Stomach (tissue), 9 donors: ENCODE measurements around the gene SORCS2. TPM values are rescaled to one million over a fixed set of nuclear protein-coding genes. Genes with fewer than 3 reads are reported as not detected.

Source experiments
- DNase-seq, 2 donors: peaks; one replicate each; pipeline versions ENCODE4 v3.0.0 to v3.0.0-alpha.2; 2013 to 2019
- H3K27ac ChIP-seq, 5 donors: fragments of 200-600 bp in 4 of 5; sonication (generic) in 4 of 5; one replicate each; pipeline ENCODE4 v1.5.1; 2013 to 2019; ENCODE audit warnings: mild to moderate bottlenecking in 1 of 5, moderate library complexity in 1 of 5
- H3K27me3 ChIP-seq, 3 donors: fragments of 200-600 bp; sonication (generic); one replicate each; pipeline ENCODE4 v1.5.1; 2017 to 2019; ENCODE audit warnings: mixed run types in 1 of 3
- H3K36me3 ChIP-seq, 4 donors: fragments of 200-600 bp; sonication (generic); 1 replicate in 3 of 4; 2 replicates in 1 of 4; pipeline ENCODE4 v1.5.1; 2016 to 2019
- H3K4me1 ChIP-seq, 4 donors: fragments of 200-600 bp; sonication (generic); one replicate each; pipeline ENCODE4 v1.5.1; 2016 to 2019
- H3K4me3 ChIP-seq, 4 donors: fragments of 200-600 bp; sonication (generic) in 3 of 4; one replicate each; pipeline ENCODE4 v1.5.1; 2016 to 2019; ENCODE audit warnings: mild to moderate bottlenecking in 1 of 4
- H3K9me3 ChIP-seq, 4 donors: fragments of 200-600 bp; sonication (generic); one replicate each; pipeline ENCODE4 v1.5.1; 2016 to 2019
- CTCF ChIP-seq, 7 experiments: fragments of 450-650 bp in 4 of 7; fragments of 200-600 bp in 3 of 7; sonication (generic) in 3 of 7; IDR thresholded peaks; one replicate each; pipeline ENCODE4 v1.5.1; 2016 to 2019; ENCODE audit warnings: antibody characterized with exemption in 7 of 7, control low read depth in 2 of 7, mild to moderate bottlenecking in 1 of 7
- EP300 ChIP-seq: sonication (generic); formaldehyde crosslinking; IDR thresholded peaks from one replicate; pipeline ENCODE4 v1.6.1; 2017; ENCODE audit warnings: antibody characterized with exemption
- POLR2A ChIP-seq, 4 donors: fragments of 450-650 bp; IDR thresholded peaks; one replicate each; pipeline ENCODE4 v1.6.1; 2016; ENCODE audit warnings: antibody characterized with exemption in 4 of 4, control low read depth in 2 of 4, mild to moderate bottlenecking in 1 of 4, moderate library complexity in 1 of 4
- POLR2AphosphoS5 ChIP-seq, 3 donors: sonication (generic); formaldehyde crosslinking; IDR thresholded peaks; one replicate each; pipeline ENCODE4 v1.6.1; 2016; ENCODE audit warnings: antibody characterized with exemption in 3 of 3
- WGBS, 5 donors: extraction: QIAGEN DNeasy Blood & Tissue Kit in 3 of 5; methylation state at CpG; one replicate each; pipeline versions ENCODE4 v1.1.5 to v1.1.7; 2013 to 2018; 5-methylcytosine and 5-hydroxymethylcytosine counted together
- intact Hi-C: fragments of 100-400 bp; cut with DNase I; formaldehyde crosslinking; loops from one replicate; pipeline ENCODE4 v1.15.1; 2023; ENCODE audit warnings: low total_unique reads
- polyA plus RNA-seq, 3 donors: library from polyadenylated mRNA; stranded (reverse); fragments of 200-250 nt; gene quantifications; one replicate each; pipeline ENCODE4 v1.2.3, GENCODE V29; 2013
- total RNA-seq, 5 donors: library from RNA; depleted of rRNA; stranded (reverse); fragments of >200 nt; gene quantifications; one replicate each; pipeline versions ENCODE4 v1.1.0 to v1.2.3, GENCODE V29; 2014 to 2016
- donor health status: healthy with polysubstance abuse.
- donor health status: Bipolar disorder and iron deficiency.
- donor health status: healthy.

SORCS2 gene
- total and polyA plus RNA-seq, 8 donors = under 0.01 to 13.0 (median 0.50) TPM; not detected in 1

- no peaks in the 10 kb centered on the region for H3K4me1 ChIP-seq
Measured at GRCh38 chr4:7183161-7183560, 9.2 kb upstream of the SORCS2 start.

GRCh38 chr4:7183780-7184460, 8.4 kb upstream of the SORCS2 start:
- DNase-seq = peak in 1 of 2 donors; percentile 0
- Histone ChIP-seq H3K36me3 (no peaks in the 10 kb centered on the region), H3K4me3 (no peak overlapping the region), H3K27me3 (peaks cover 0 to 31% (median 6%) of the 10 kb centered on the region in 3 donors), H3K27ac (no peak overlapping the region), H3K4me1 (no peaks in the 10 kb centered on the region), H3K9me3 (peaks cover 5 to 13% (median 10%) of the 10 kb centered on the region in 4 donors)
- intact Hi-C loops = no loop called here
- TF ChIP-seq POLR2A (IDR thresholded peaks at IDR 0.05) (no peak), EP300 (no peak), POLR2AphosphoS5 (IDR thresholded peaks at IDR 0.05) (no peak), CTCF (IDR thresholded peaks at IDR 0.05) (no peak)
- WGBS, 5 donors = 84 to 90% (median 88%) methylated on average over 7 of the region's 7 CpGs

More at GRCh38 chr4:7183161-7183560, 9.2 kb upstream of the SORCS2 start:
- peak in 1 of 2 donors; percentile 0 for DNase-seq
- H3K4me3 ChIP-seq = no peak overlapping the region
- H3K27ac ChIP-seq = no peak overlapping the region
- intact Hi-C loops = no loop called here
- peaks cover 0 to 24% (median 0%) of the 10 kb centered on the region in 3 donors for H3K27me3 ChIP-seq
- TF ChIP-seq POLR2AphosphoS5 (IDR thresholded peaks at IDR 0.05) (no peak), EP300 (no peak), POLR2A (IDR thresholded peaks at IDR 0.05) (no peak), CTCF (IDR thresholded peaks at IDR 0.05) (no peak)
- peaks cover 5 to 16% (median 10%) of the 10 kb centered on the region in 4 donors for H3K9me3 ChIP-seq
- 56 to 84% (median 70%) methylated on average over 4 of the region's 4 CpGs for WGBS, 5 donors
- H3K36me3 ChIP-seq = no peaks in the 10 kb centered on the region

DNA sequence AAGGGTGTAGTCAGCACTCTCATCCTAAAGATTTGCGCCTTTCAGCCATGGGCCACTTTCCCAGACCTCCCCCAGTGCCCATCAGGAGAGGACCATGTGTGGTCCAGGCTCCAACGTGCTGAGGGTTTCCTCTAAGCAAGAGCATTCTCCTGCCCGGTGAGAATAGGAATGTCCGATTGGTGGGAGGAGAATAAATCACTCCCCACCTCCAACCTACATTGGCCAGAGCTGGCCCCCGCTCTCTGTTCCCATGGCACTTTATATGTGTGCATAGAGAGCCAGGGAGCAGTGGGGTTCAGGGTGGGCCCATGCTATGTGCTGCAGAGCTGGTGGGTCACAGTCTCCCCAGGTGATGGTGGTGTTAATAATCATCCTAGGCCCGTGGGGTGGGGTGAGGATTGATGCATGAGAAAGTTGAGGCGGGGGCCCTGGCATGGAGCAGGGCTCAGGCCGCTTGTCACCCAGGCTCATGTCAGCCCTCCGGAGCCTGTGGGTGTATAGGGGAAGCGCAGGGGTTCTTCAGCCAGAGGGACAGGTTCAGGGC, 6.8 kb upstream of the SORCS2 start:
- peaks cover 0 to 48% (median 14%) of the 10 kb centered on the region in 3 donors for H3K27me3 ChIP-seq
- DNase-seq = peak in 1 of 2 donors; percentile 0

DNA sequence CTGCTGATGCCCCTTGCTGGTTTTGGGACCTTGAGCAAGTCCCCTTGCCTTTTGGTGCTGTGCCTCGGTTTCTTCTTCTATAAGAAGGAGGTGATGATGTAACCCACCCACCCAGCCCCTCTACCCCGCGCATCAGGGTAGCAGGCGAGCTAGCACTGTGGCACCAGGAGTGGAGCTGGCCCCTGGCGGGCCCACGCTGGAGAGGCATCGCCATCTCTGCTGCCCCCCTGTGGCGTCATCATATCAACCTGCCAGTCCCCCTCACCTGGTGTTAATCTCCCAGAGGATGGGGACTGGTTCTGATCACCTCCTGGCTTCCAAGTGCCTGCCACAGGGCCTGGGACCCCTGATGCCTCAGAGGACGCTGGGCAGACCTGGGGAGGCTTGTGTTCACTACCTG, 6.3 kb upstream of the SORCS2 start:
- intact Hi-C loops = loop anchor here (5.0 kb wide), 1 partner anchor 531 kb away; no protein-coding TSS in a partner anchor
- 43 to 54% (median 49%) methylated on average over 9 of the region's 9 CpGs for WGBS, 5 donors

More for the DNA sequence above, 6.8 kb upstream of the SORCS2 start:
- H3K9me3 ChIP-seq = no peaks in the 10 kb centered on the region
- TF ChIP-seq EP300 (no peak), POLR2AphosphoS5 (IDR thresholded peaks at IDR 0.05) (no peak)
- H3K36me3 ChIP-seq = no peaks in the 10 kb centered on the region
- intact Hi-C loops = loop anchor here (5.0 kb wide), 1 partner anchor 532 kb away; no protein-coding TSS in a partner anchor
- H3K4me3 ChIP-seq = no peak overlapping the region
- H3K4me1 ChIP-seq = no peaks in the 10 kb centered on the region
- no peak overlapping the region for H3K27ac ChIP-seq
- WGBS, 5 donors = 85 to 91% (median 87%) methylated on average over 9 to 10 of the region's 10 CpGs

More for the DNA sequence above, 6.3 kb upstream of the SORCS2 start:
- TF ChIP-seq CTCF (IDR thresholded peaks at IDR 0.05) (no peak), POLR2AphosphoS5 (IDR thresholded peaks at IDR 0.05) (no peak), EP300 (no peak), POLR2A (IDR thresholded peaks at IDR 0.05) (no peak)
- H3K27ac ChIP-seq = no peak overlapping the region
- H3K9me3 ChIP-seq = no peaks in the 10 kb centered on the region
- DNase-seq = peak in 1 of 2 donors; percentile 44
- no peaks in the 10 kb centered on the region for H3K4me1 ChIP-seq
- no peaks in the 10 kb centered on the region for H3K36me3 ChIP-seq
- H3K4me3 ChIP-seq = no peak overlapping the region
- peaks cover 0 to 52% (median 17%) of the 10 kb centered on the region in 3 donors for H3K27me3 ChIP-seq
